Stomach (tissue), 9 donors: ENCODE data around the gene FLII. TPM values are rescaled to one million over a fixed set of nuclear protein-coding genes. Genes with fewer than 3 reads are reported as not detected.

Source experiments
- DNase-seq, 2 donors: peaks; one replicate each; pipeline versions ENCODE4 v3.0.0 to v3.0.0-alpha.2; 2013 to 2019
- H3K27ac ChIP-seq, 5 donors: fragments of 200-600 bp in 4 of 5; sonication (generic) in 4 of 5; one replicate each; pipeline ENCODE4 v1.5.1; 2013 to 2019; ENCODE audit warnings: mild to moderate bottlenecking in 1 of 5, moderate library complexity in 1 of 5
- H3K27me3 ChIP-seq, 3 donors: fragments of 200-600 bp; sonication (generic); one replicate each; pipeline ENCODE4 v1.5.1; 2017 to 2019; ENCODE audit warnings: mixed run types in 1 of 3
- H3K36me3 ChIP-seq, 4 donors: fragments of 200-600 bp; sonication (generic); 1 replicate in 3 of 4; 2 replicates in 1 of 4; pipeline ENCODE4 v1.5.1; 2016 to 2019
- H3K4me1 ChIP-seq, 4 donors: fragments of 200-600 bp; sonication (generic); one replicate each; pipeline ENCODE4 v1.5.1; 2016 to 2019
- H3K4me3 ChIP-seq, 4 donors: fragments of 200-600 bp; sonication (generic) in 3 of 4; one replicate each; pipeline ENCODE4 v1.5.1; 2016 to 2019; ENCODE audit warnings: mild to moderate bottlenecking in 1 of 4
- H3K9me3 ChIP-seq, 4 donors: fragments of 200-600 bp; sonication (generic); one replicate each; pipeline ENCODE4 v1.5.1; 2016 to 2019
- CTCF ChIP-seq, 7 experiments: fragments of 450-650 bp in 4 of 7; fragments of 200-600 bp in 3 of 7; sonication (generic) in 3 of 7; IDR thresholded peaks; one replicate each; pipeline ENCODE4 v1.5.1; 2016 to 2019; ENCODE audit warnings: antibody characterized with exemption in 7 of 7, control low read depth in 2 of 7, mild to moderate bottlenecking in 1 of 7
- EP300 ChIP-seq: sonication (generic); formaldehyde crosslinking; IDR thresholded peaks from one replicate; pipeline ENCODE4 v1.6.1; 2017; ENCODE audit warnings: antibody characterized with exemption
- POLR2A ChIP-seq, 4 donors: fragments of 450-650 bp; IDR thresholded peaks; one replicate each; pipeline ENCODE4 v1.6.1; 2016; ENCODE audit warnings: antibody characterized with exemption in 4 of 4, control low read depth in 2 of 4, mild to moderate bottlenecking in 1 of 4, moderate library complexity in 1 of 4
- POLR2AphosphoS5 ChIP-seq, 3 donors: sonication (generic); formaldehyde crosslinking; IDR thresholded peaks; one replicate each; pipeline ENCODE4 v1.6.1; 2016; ENCODE audit warnings: antibody characterized with exemption in 3 of 3
- WGBS, 5 donors: extraction: QIAGEN DNeasy Blood & Tissue Kit in 3 of 5; methylation state at CpG; one replicate each; pipeline versions ENCODE4 v1.1.5 to v1.1.7; 2013 to 2018; 5-methylcytosine and 5-hydroxymethylcytosine counted together
- intact Hi-C: fragments of 100-400 bp; cut with DNase I; formaldehyde crosslinking; loops from one replicate; pipeline ENCODE4 v1.15.1; 2023; ENCODE audit warnings: low total_unique reads
- polyA plus RNA-seq, 3 donors: library from polyadenylated mRNA; stranded (reverse); fragments of 200-250 nt; gene quantifications; one replicate each; pipeline ENCODE4 v1.2.3, GENCODE V29; 2013
- total RNA-seq, 5 donors: library from RNA; depleted of rRNA; stranded (reverse); fragments of >200 nt; gene quantifications; one replicate each; pipeline versions ENCODE4 v1.1.0 to v1.2.3, GENCODE V29; 2014 to 2016
- donor health status: healthy with polysubstance abuse.
- donor health status: Bipolar disorder and iron deficiency.
- donor health status: healthy.

Gene FLII
- total and polyA plus RNA-seq, 8 donors: 107 to 677 (median 323) TPM

DNA sequence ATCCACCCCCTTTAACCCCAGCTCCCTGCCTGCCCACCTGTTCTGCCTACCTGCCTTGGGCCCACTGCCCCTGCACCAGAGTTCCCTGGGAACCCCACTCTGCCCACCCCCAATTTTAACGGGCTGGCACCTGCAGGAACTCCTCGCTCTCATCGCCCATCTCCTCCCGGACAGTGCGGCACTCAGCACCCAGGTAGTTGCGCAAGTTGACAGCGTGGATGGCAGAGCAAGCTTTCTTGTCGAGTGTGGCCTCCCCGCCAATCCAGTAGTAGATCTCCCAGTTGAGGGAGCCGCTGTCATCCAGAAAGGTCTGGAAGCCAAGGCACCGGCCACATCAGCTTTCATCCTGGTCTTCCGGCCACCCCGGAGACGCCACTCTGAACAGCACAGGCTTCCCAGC, 7.8 kb downstream of the FLII start:
- Histone ChIP-seq H3K36me3 (peaks cover 73 to 100% (median 99%) of the 10 kb centered on the region in 4 donors), H3K27me3 (no peaks in the 10 kb centered on the region), H3K4me3 (no peak overlapping the region), H3K27ac (no peak overlapping the region), H3K9me3 (no peaks in the 10 kb centered on the region), H3K4me1 (peaks cover 23 to 38% (median 32%) of the 10 kb centered on the region in 4 donors)
- intact Hi-C loops: no loop called here
- no peak for TF ChIP-seq EP300
- no peak for TF ChIP-seq CTCF (IDR thresholded peaks at IDR 0.05)
- TF ChIP-seq POLR2A (IDR thresholded peaks at IDR 0.05): no peak
- TF ChIP-seq POLR2AphosphoS5 (IDR thresholded peaks at IDR 0.05): no peak
- no peak for DNase-seq
- 85 to 94% (median 91%) methylated on average over 13 to 14 of the region's 14 CpGs for WGBS, 5 donors

DNA sequence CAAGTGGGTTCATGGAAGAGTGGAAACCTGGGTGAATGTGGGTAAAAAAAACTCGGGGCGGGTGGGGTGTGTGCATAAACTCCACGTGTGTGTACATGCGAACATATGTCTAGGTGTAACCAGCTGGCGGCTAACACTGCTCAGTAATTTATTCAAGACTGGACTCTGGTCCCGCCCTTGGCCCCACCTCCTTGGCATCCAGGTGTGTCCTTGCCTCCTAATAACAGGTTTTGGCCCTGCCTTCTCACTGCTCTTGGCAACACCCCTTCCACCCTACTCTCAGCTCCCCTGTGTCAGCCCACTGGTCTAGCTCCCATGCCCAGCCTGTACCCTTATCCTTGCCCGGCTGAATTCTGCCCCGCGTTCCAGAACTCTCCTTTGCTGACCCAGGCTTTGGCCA, 8.3 kb downstream of the FLII start:
- peaks cover 23 to 38% (median 32%) of the 10 kb centered on the region in 4 donors for H3K4me1 ChIP-seq
- DNase-seq: peak; percentile 67 to 87
- no peak overlapping the region for H3K27ac ChIP-seq
- no peaks in the 10 kb centered on the region for H3K9me3 ChIP-seq
- H3K27me3 ChIP-seq: no peaks in the 10 kb centered on the region
- H3K36me3 ChIP-seq: peaks cover 77 to 100% (median 99%) of the 10 kb centered on the region in 4 donors
- 31 to 65% (median 48%) methylated on average over 9 of the region's 9 CpGs for WGBS, 5 donors
- no peak for TF ChIP-seq CTCF (IDR thresholded peaks at IDR 0.05)
- peak in 1 of 3 donors; percentile 34 for TF ChIP-seq POLR2AphosphoS5 (IDR thresholded peaks at IDR 0.05)
- H3K4me3 ChIP-seq: no peak overlapping the region
- intact Hi-C loops: no loop called here

DNA sequence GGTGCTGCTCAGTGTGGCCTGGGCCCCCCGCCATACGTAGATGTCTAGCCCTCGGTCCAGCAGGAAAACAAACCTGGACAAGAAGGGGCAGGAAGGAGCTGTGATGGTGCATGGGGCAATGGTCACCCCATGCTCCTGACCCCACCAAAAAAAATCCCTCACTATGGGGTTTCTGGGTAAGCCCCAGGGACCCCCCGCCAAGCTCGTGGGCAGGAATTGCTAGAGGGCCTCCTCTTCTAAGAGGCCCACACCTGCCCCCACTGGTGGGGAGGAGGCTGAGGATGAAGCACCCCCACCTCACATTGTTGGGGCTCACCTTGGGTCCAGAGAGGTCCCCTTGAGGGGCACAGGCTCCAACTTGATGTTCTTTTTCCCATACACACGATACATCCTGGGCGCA, 9.7 kb downstream of the FLII start:
- no peak for TF ChIP-seq CTCF (IDR thresholded peaks at IDR 0.05)
- TF ChIP-seq POLR2A (IDR thresholded peaks at IDR 0.05): no peak
- TF ChIP-seq POLR2AphosphoS5 (IDR thresholded peaks at IDR 0.05): no peak
- TF ChIP-seq EP300: no peak
- DNase-seq: no peak
- peak overlapping the region in 3 of 5 donors; percentile 13 to 82 (median 81) for H3K27ac ChIP-seq
- intact Hi-C loops: no loop called here
- H3K27me3 ChIP-seq: no peaks in the 10 kb centered on the region
- H3K9me3 ChIP-seq: no peaks in the 10 kb centered on the region
- 89 to 94% (median 94%) methylated on average over 4 to 7 of the region's 7 CpGs for WGBS, 5 donors
- no peak overlapping the region for H3K4me3 ChIP-seq
- H3K36me3 ChIP-seq: peaks cover 69 to 100% (median 98%) of the 10 kb centered on the region in 4 donors
- H3K4me1 ChIP-seq: peaks cover 23 to 38% (median 32%) of the 10 kb centered on the region in 4 donors

GRCh38 chr17:18248300-18248731, 10.2 kb downstream of the FLII start:
- intact Hi-C loops: no loop called here
- peak overlapping the region in 3 of 5 donors; percentile 56 to 82 (median 81) for H3K27ac ChIP-seq
- 14 to 29% (median 21%) methylated on average over 9 of the region's 9 CpGs for WGBS, 5 donors

More at GRCh38 chr17:18248300-18248731, 10.2 kb downstream of the FLII start:
- no peaks in the 10 kb centered on the region for H3K27me3 ChIP-seq
- H3K9me3 ChIP-seq: no peaks in the 10 kb centered on the region
- no peak overlapping the region for H3K4me3 ChIP-seq
- DNase-seq: peak; percentile 67 to 91
- peaks cover 23 to 38% (median 32%) of the 10 kb centered on the region in 4 donors for H3K4me1 ChIP-seq
- peaks cover 64 to 100% (median 98%) of the 10 kb centered on the region in 4 donors for H3K36me3 ChIP-seq
- TF ChIP-seq POLR2AphosphoS5 (IDR thresholded peaks at IDR 0.05) (peak in 1 of 3 donors; percentile 57), EP300 (no peak), CTCF (IDR thresholded peaks at IDR 0.05) (peak in 5 of 7 experiments; percentile 38 to 62 (median 61)), POLR2A (IDR thresholded peaks at IDR 0.05) (no peak)
